Skeletal muscle tissue (tissue), 4 donors: Measurements from ENCODE around the gene PACRG. TPM values are rescaled to one million over a fixed set of nuclear protein-coding genes. Genes with fewer than 3 reads are reported as not detected.

Experiments
- H3K27ac ChIP-seq: one replicate; pipeline ENCODE4 v1.7.0; 2013; ENCODE audit warnings: mild to moderate bottlenecking, low read depth, low read length, inconsistent platforms
- H3K27me3 ChIP-seq, 3 donors: one replicate each; pipeline ENCODE4 v1.7.0; 2013; ENCODE audit warnings: low read length in 3 of 3; ENCODE audit not compliant: control insufficient read depth in 3 of 3, insufficient read depth in 3 of 3
- H3K36me3 ChIP-seq, 3 donors: one replicate each; pipeline ENCODE4 v1.7.0; 2013; ENCODE audit warnings: low read length in 3 of 3; ENCODE audit not compliant: control insufficient read depth in 3 of 3, insufficient read depth in 3 of 3
- H3K4me1 ChIP-seq, 3 donors: one replicate each; pipeline ENCODE4 v1.7.0; 2013; ENCODE audit warnings: low read length in 3 of 3, mild to moderate bottlenecking in 3 of 3; ENCODE audit not compliant: control insufficient read depth in 3 of 3, insufficient read depth in 3 of 3
- H3K4me3 ChIP-seq, 3 donors: one replicate each; pipeline ENCODE4 v1.7.0; 2013; ENCODE audit warnings: low read length in 3 of 3
- H3K9ac ChIP-seq, 3 donors: one replicate each; pipeline ENCODE4 v1.7.0; 2013; ENCODE audit warnings: low read length in 3 of 3, mild to moderate bottlenecking in 3 of 3, moderate library complexity in 2 of 3, low read depth in 1 of 3
- H3K9me3 ChIP-seq, 3 donors: one replicate each; pipeline ENCODE4 v1.7.0; 2013; ENCODE audit warnings: low read length in 3 of 3; ENCODE audit not compliant: control insufficient read depth in 3 of 3
- total RNA-seq: library from RNA; depleted of rRNA; stranded (reverse); fragments of >200 nt; gene quantifications from one replicate; pipeline ENCODE4 v1.2.3, GENCODE V29; 2014
- donor health status: Osteomylitis.

PACRG gene
- total RNA-seq, 1 donor from 2014 or later, result 1.0 TPM

GRCh38 chr6:163087981-163088380, 360.2 kb downstream of the PACRG start:
- Histone ChIP-seq H3K27me3 (no peaks in the 10 kb centered on the region), H3K4me1 (peaks cover 2 to 11% (median 6%) of the 10 kb centered on the region in 3 donors), H3K9ac (no peak overlapping the region), H3K36me3 (no peaks in the 10 kb centered on the region), H3K4me3 (no peak overlapping the region), H3K9me3 (no peaks in the 10 kb centered on the region), H3K27ac (no peak overlapping the region)

DNA sequence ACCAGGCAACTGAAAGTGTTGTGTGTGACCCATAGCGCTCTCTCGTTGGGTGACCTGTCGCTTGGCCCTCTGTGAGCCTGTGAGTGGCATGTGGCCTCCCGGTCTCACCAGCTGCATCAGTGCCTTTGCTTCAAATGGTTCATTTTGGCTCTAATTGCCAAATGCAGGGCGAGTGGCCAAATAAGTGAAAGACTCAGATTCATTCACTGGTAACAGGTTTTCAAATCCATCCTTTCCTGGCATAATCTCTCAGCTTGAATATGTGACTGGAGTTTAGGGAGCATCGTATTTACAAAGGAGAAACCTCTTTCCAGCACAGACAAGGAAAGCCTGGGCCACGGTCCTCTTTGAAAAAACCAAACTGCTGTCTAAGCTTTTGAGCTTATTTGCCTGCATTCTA, 365.1 kb downstream of the PACRG start:
- Histone ChIP-seq H3K4me1 (no peaks in the 10 kb centered on the region), H3K9me3 (no peaks in the 10 kb centered on the region), H3K27me3 (no peaks in the 10 kb centered on the region), H3K27ac (no peak overlapping the region), H3K9ac (no peak overlapping the region), H3K4me3 (no peak overlapping the region), H3K36me3 (no peaks in the 10 kb centered on the region)

- H3K36me3 ChIP-seq, result no peaks in the 10 kb centered on the region
- no peak overlapping the region for H3K9ac ChIP-seq
- no peak overlapping the region for H3K4me3 ChIP-seq
- H3K27me3 ChIP-seq, result no peaks in the 10 kb centered on the region
- H3K4me1 ChIP-seq, result no peaks in the 10 kb centered on the region
- H3K27ac ChIP-seq, result no peak overlapping the region
- no peaks in the 10 kb centered on the region for H3K9me3 ChIP-seq
Measured at GRCh38 chr6:163094881-163095280, 367.1 kb downstream of the PACRG start.

- Histone ChIP-seq H3K4me3 (no peak overlapping the region), H3K9me3 (no peaks in the 10 kb centered on the region), H3K4me1 (no peaks in the 10 kb centered on the region), H3K36me3 (no peaks in the 10 kb centered on the region), H3K27ac (no peak overlapping the region), H3K9ac (no peak overlapping the region), H3K27me3 (no peaks in the 10 kb centered on the region)
Measured at GRCh38 chr6:163095401-163095800, 367.6 kb downstream of the PACRG start.

GRCh38 chr6:163098827-163099479, 371.2 kb downstream of the PACRG start:
- Histone ChIP-seq H3K9ac (no peak overlapping the region), H3K27ac (no peak overlapping the region), H3K36me3 (no peaks in the 10 kb centered on the region), H3K9me3 (no peaks in the 10 kb centered on the region), H3K4me1 (no peaks in the 10 kb centered on the region), H3K4me3 (no peak overlapping the region), H3K27me3 (no peaks in the 10 kb centered on the region)

DNA sequence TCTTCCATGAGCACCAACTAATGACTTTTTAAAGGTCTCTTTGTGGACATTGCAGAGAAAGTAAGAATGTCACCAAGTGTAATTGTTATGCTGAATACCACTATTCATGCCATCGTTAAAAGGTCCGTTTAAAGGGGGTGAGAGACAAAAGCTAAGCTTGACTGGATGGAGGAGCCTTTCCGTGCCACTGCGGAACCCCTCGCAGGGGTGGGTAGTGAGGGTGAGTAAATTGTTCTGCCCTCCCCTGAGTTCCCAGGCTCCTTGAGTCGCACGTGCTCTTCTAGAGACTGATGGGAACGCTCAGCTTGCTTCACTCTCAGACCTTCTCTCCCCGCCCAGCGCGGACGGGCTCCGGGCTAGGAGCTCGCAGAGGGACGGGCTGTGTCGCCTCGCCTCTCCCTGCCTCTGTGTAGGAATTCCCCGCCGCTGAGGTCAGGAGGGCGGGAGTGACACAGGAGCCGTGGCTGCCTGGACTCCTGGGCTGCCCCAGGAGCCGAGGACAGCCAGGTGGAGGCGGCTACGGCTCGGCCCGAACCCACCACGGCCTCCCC, 371.9 kb downstream of the PACRG start:
- H3K9ac ChIP-seq, result no peak overlapping the region
- H3K27ac ChIP-seq, result no peak overlapping the region
- no peaks in the 10 kb centered on the region for H3K9me3 ChIP-seq
- H3K27me3 ChIP-seq, result no peaks in the 10 kb centered on the region
- H3K4me3 ChIP-seq, result no peak overlapping the region
- H3K4me1 ChIP-seq, result no peaks in the 10 kb centered on the region
- H3K36me3 ChIP-seq, result no peaks in the 10 kb centered on the region

- no peak overlapping the region for H3K4me3 ChIP-seq
- H3K9ac ChIP-seq, result no peak overlapping the region
- H3K36me3 ChIP-seq, result no peaks in the 10 kb centered on the region
- H3K9me3 ChIP-seq, result no peaks in the 10 kb centered on the region
- H3K27me3 ChIP-seq, result no peaks in the 10 kb centered on the region
- no peaks in the 10 kb centered on the region for H3K4me1 ChIP-seq
- no peak overlapping the region for H3K27ac ChIP-seq
Measured at GRCh38 chr6:163100259-163100658, 372.5 kb downstream of the PACRG start.

- Histone ChIP-seq H3K27me3 (no peaks in the 10 kb centered on the region), H3K36me3 (no peaks in the 10 kb centered on the region), H3K27ac (no peak overlapping the region), H3K4me3 (no peak overlapping the region), H3K9me3 (peaks cover 0 to 5% (median 0%) of the 10 kb centered on the region in 3 donors), H3K4me1 (no peaks in the 10 kb centered on the region), H3K9ac (no peak overlapping the region)
Measured at GRCh38 chr6:163113358-163113962, 385.7 kb downstream of the PACRG start.

DNA sequence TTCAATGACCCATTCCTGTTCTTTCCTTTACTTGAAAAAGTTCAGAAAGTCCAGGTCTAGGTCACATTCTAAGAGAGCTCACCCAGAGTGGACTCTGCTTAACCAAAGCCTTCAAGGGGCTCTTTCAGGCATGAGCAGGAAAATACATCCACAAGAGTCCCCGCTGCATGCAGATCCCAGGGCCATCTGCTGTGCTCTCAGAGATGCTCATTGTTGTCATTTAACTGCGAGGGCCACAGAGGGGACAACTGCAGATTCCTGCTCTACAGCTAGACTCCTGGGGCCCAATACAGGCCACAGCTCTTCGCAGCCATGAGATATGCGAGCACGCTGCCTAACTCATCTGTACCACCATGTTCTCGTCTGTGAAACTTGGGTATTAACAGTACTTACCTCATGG, 391.2 kb downstream of the PACRG start:
- no peak overlapping the region for H3K9ac ChIP-seq
- no peak overlapping the region for H3K27ac ChIP-seq
- no peaks in the 10 kb centered on the region for H3K4me1 ChIP-seq
- no peaks in the 10 kb centered on the region for H3K27me3 ChIP-seq
- H3K36me3 ChIP-seq, result no peaks in the 10 kb centered on the region
- no peaks in the 10 kb centered on the region for H3K9me3 ChIP-seq
- H3K4me3 ChIP-seq, result no peak overlapping the region

- no peak overlapping the region for H3K27ac ChIP-seq
- no peaks in the 10 kb centered on the region for H3K36me3 ChIP-seq
- H3K4me1 ChIP-seq, result no peaks in the 10 kb centered on the region
Measured at GRCh38 chr6:163120223-163120622, 392.4 kb downstream of the PACRG start.

More at GRCh38 chr6:163120223-163120622, 392.4 kb downstream of the PACRG start:
- H3K27me3 ChIP-seq, result no peaks in the 10 kb centered on the region
- H3K9me3 ChIP-seq, result no peaks in the 10 kb centered on the region
- no peak overlapping the region for H3K4me3 ChIP-seq
- no peak overlapping the region for H3K9ac ChIP-seq
